OCI-LY1 (cell line): ENCODE measurements around the gene BSG.

Experiments
- EZH2 ChIP-seq: fragments of 200-600 bp; sonication (generic), shearing (Covaris generic); IDR thresholded peaks from 2 replicates; pipeline ENCODE4 v1.8.0; 2017; ENCODE audit warnings: borderline replicate concordance, mixed run types, mild to moderate bottlenecking, antibody characterized with exemption, low read length, moderate library complexity, mixed read lengths
- TF ChIP-seq, protein P1 (sequence below): fragments of 200-600 bp; sonication (generic), shearing (Covaris generic); IDR thresholded peaks from 2 replicates; pipeline ENCODE4 v1.5.1; 2017; ENCODE audit warnings: mild to moderate bottlenecking, antibody characterized with exemption, low read length, moderate library complexity, mixed read lengths

DNA sequence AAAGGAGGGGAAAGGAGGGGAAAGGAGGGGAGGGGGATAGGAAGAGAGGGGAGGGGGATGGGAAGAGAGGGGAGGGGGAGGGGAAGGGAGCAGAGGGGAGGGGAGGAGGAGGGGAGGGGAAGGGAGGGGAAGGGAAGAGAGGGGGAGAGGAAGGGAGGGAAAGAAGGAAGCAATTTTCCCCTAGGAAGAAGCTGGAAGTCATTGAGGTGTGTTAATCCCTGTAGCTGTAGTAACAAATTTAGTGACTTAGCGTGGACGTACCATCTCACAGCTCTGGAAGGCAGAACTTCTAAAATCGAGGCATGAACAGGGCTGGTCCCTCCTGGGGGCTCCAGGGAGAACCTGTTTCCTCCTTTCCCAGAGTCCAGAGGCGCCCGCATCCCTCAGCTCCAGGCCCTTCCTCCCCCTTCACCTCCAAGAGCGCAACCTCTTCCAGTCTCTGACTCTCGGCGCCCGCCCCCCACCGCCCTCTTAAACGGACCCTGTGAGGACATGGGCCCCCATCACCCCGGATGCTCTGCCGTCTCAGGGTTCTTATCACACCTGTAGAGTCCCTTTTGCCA, 46.5 kb upstream of the BSG start:
- TF ChIP-seq, protein P1, sequence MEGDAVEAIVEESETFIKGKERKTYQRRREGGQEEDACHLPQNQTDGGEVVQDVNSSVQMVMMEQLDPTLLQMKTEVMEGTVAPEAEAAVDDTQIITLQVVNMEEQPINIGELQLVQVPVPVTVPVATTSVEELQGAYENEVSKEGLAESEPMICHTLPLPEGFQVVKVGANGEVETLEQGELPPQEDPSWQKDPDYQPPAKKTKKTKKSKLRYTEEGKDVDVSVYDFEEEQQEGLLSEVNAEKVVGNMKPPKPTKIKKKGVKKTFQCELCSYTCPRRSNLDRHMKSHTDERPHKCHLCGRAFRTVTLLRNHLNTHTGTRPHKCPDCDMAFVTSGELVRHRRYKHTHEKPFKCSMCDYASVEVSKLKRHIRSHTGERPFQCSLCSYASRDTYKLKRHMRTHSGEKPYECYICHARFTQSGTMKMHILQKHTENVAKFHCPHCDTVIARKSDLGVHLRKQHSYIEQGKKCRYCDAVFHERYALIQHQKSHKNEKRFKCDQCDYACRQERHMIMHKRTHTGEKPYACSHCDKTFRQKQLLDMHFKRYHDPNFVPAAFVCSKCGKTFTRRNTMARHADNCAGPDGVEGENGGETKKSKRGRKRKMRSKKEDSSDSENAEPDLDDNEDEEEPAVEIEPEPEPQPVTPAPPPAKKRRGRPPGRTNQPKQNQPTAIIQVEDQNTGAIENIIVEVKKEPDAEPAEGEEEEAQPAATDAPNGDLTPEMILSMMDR = no peak
- no peak for TF ChIP-seq EZH2
